ENCODE measurements around the gene KTN1.

DNA sequence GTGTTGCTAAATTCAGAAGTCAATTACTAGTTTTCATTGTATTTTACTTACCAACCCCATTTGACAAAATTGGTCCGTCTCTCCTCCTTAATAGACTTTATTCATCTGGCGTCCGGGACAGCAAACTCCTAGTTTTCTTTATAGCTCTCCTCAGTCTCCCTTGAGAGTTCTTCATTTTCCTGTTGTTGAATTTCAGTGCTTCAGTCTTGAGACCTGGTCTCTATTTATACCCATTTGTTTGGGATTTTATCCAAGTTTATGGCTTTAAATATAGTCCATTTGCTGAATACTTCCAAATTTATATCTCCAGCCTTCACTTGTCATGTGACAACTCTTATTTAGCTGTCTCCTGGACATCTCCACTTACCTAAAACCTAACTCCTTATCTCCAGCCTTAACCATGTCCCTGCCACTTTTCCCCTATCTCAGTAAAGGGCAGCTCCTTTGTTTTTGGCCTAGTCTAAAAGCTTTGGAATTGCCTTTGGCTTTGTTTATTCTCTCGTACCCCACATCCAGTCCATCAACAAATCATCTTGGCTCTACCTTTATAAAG lies 23.5 kb downstream of the KTN1 start:
- TF ChIP-seq, protein P1, sequence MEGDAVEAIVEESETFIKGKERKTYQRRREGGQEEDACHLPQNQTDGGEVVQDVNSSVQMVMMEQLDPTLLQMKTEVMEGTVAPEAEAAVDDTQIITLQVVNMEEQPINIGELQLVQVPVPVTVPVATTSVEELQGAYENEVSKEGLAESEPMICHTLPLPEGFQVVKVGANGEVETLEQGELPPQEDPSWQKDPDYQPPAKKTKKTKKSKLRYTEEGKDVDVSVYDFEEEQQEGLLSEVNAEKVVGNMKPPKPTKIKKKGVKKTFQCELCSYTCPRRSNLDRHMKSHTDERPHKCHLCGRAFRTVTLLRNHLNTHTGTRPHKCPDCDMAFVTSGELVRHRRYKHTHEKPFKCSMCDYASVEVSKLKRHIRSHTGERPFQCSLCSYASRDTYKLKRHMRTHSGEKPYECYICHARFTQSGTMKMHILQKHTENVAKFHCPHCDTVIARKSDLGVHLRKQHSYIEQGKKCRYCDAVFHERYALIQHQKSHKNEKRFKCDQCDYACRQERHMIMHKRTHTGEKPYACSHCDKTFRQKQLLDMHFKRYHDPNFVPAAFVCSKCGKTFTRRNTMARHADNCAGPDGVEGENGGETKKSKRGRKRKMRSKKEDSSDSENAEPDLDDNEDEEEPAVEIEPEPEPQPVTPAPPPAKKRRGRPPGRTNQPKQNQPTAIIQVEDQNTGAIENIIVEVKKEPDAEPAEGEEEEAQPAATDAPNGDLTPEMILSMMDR (IDR thresholded peaks at IDR 0.05), result no peak
- TF ChIP-seq POLR2A (IDR thresholded peaks at IDR 0.05), result no peak
